Measurements from ENCODE around the gene TMEM203. TPM values are rescaled to one million over a fixed set of nuclear protein-coding genes. Genes with fewer than 3 reads are reported as not detected.

The TMEM203 gene
- total and polyA plus RNA-seq, 2 of the 13 experiments (the other 11 are each of a cell fraction or from before 2014, with no cell fraction given), result 23.4 to 36.7 TPM

DNA sequence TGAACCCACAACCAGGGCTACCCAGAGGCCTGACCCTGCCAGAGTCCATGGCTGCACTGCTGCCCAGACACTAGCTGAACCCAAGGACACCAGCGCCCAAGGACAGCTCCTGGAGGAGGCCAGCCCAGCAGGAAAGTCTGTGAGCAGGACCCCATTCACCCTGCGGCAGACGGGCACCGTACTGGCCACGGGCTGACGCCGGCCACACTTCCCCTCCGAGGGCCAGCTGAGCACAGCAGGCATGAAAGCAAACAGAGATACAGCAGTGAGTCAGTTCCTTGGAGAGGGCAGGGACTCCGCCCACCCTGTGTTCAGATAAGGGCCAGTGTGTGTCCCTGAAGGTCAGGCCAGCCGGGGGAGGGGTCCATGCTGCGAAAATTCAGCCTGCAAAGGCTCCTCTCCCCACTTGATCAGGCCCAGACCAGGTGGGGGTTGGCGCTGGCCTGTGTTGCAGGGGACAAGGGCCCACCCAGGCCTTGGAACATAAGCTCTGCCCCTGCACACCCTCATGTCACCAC, 13.4 kb upstream of the TMEM203 start:
- ATAC-seq (peak; percentile 30), DNase-seq (ENCODE audit: low spot score) (peak; percentile 81), FAIRE-seq (peak; percentile 77)
- H3K4me2 ChIP-seq (ENCODE audit: low read depth, low read length), result peak overlapping the region; percentile 90
- H3K9ac ChIP-seq (ENCODE audit: insufficient read depth, low read depth, low read length), result peak overlapping the region; percentile 77
- no peaks in the 10 kb centered on the region for H3K36me3 ChIP-seq (replicated peaks in 1 of 2; ENCODE audit: control insufficient read depth in 1 of 2, insufficient read depth in 2 of 2, low read length in 2 of 2)
- ChIA-PET CTCF (ENCODE audit: low intra/inter-chr PET ratio, low total read pairs) (no interaction called here), POLR2A (interaction anchor here (1.0 to 13.4 kb wide), 12 partner anchors 8 to 137 kb away, joined by 3 to 225 read pairs (median 8); partner anchors contain the start of genes ANAPC2, NDOR1, RNF224 and SSNA1)
- in situ Hi-C loops (cut with HindIII; ENCODE audit: extremely low pct_ligation_motif_present, low pct_unique_long_range_greater_than_20kb) (no loop called here), intact Hi-C loops (cut with micrococcal nuclease; ENCODE audit: unreplicated experiment) (no loop called here)
- peaks cover 3% of the 10 kb centered on the region for H3K79me2 ChIP-seq (ENCODE audit: insufficient read depth, low read length)
- no TSS peak for BruUV-seq (replicated peaks)
- no CpG with 5 or more reads among the region's 12 CpGs for WGBS (ENCODE audit: low lambda C conversion rate)
- peaks cover 35% of the 10 kb centered on the region for H3K4me1 ChIP-seq (ENCODE audit: insufficient read depth, low read length)
- peak overlapping the region; percentile 84 for H3K27ac ChIP-seq (ENCODE audit: extremely low read length, insufficient read depth, low read length)
- H4K20me1 ChIP-seq (ENCODE audit: insufficient read depth, low read length), result peaks cover 4% of the 10 kb centered on the region; the same call in 1 of the 2 replicates
- H3K9me3 ChIP-seq (ENCODE audit: low read length), result no peaks in the 10 kb centered on the region
- H3K27me3 ChIP-seq (ENCODE audit: control insufficient read depth in 1 of 2, insufficient read depth in 2 of 2, low read length in 2 of 2), result no peaks in the 10 kb centered on the region; a peak in 1 of 5 replicates
- no peak overlapping the region for H2AFZ ChIP-seq (ENCODE audit: low read length)
- peak overlapping the region; percentile 68 to 83 (median 77) for H3K4me3 ChIP-seq (replicated peaks in 1 of 3; ENCODE audit: insufficient read depth in 1 of 3, low read depth in 2 of 3, low read length in 3 of 3)
- TF ChIP-seq GLI4 (CRISPR knock-in tag; IDR thresholded peaks at IDR 0.05; ENCODE audit: borderline replicate concordance) (no peak), LCORL (IDR thresholded peaks at IDR 0.05) (no peak), LCORL (CRISPR knock-in tag; IDR thresholded peaks at IDR 0.05) (peak; percentile 57; the same call in 1 of the 2 replicates), ZNF501 (CRISPR knock-in tag; IDR thresholded peaks at IDR 0.05) (peak; percentile 77), PCBP1 (IDR thresholded peaks at IDR 0.05; ENCODE audit: borderline replicate concordance, low read depth, low read length) (no peak), MYC (CRISPR knock-in tag; IDR thresholded peaks at IDR 0.05; ENCODE audit: borderline replicate concordance) (peak; percentile 68; the same call in 1 of the 2 replicates), ZNF343 (CRISPR knock-in tag; IDR thresholded peaks at IDR 0.05) (no peak), SOX6 (IDR thresholded peaks at IDR 0.05) (no peak), SOX6 (CRISPR knock-in tag; IDR thresholded peaks at IDR 0.05) (peak; percentile 38; the same call in 1 of the 2 replicates), SALL2 (CRISPR knock-in tag; IDR thresholded peaks at IDR 0.05) (peak; percentile 34; the same call in 1 of the 2 replicates), AHR (CRISPR knock-in tag; IDR thresholded peaks at IDR 0.05) (0 out of 2 replicates have a peak, but pooled peaks have one; percentile 69), GABPB1 (CRISPR knock-in tag; IDR thresholded peaks at IDR 0.05) (peak; percentile 41; the same call in 1 of the 2 replicates), ZNF598 (CRISPR knock-in tag; IDR thresholded peaks at IDR 0.05; ENCODE audit: borderline replicate concordance) (no peak), FOXJ3 (CRISPR knock-in tag; IDR thresholded peaks at IDR 0.05; ENCODE audit: borderline replicate concordance) (no peak), AGO1 (IDR thresholded peaks at IDR 0.05; ENCODE audit: low read depth, low read length, poor library complexity, severe bottlenecking) (peak; percentile 30), ZNF430 (CRISPR knock-in tag; IDR thresholded peaks at IDR 0.05) (no peak)
- TF ChIP-seq, protein P1, sequence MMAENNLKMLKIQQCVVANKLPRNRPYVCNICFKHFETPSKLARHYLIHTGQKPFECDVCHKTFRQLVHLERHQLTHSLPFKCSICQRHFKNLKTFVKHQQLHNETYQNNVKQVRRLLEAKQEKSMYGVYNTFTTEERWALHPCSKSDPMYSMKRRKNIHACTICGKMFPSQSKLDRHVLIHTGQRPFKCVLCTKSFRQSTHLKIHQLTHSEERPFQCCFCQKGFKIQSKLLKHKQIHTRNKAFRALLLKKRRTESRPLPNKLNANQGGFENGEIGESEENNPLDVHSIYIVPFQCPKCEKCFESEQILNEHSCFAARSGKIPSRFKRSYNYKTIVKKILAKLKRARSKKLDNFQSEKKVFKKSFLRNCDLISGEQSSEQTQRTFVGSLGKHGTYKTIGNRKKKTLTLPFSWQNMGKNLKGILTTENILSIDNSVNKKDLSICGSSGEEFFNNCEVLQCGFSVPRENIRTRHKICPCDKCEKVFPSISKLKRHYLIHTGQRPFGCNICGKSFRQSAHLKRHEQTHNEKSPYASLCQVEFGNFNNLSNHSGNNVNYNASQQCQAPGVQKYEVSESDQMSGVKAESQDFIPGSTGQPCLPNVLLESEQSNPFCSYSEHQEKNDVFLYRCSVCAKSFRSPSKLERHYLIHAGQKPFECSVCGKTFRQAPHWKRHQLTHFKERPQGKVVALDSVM (CRISPR knock-in tag; IDR thresholded peaks at IDR 0.05), result no peak
- TF ChIP-seq, protein P2, sequence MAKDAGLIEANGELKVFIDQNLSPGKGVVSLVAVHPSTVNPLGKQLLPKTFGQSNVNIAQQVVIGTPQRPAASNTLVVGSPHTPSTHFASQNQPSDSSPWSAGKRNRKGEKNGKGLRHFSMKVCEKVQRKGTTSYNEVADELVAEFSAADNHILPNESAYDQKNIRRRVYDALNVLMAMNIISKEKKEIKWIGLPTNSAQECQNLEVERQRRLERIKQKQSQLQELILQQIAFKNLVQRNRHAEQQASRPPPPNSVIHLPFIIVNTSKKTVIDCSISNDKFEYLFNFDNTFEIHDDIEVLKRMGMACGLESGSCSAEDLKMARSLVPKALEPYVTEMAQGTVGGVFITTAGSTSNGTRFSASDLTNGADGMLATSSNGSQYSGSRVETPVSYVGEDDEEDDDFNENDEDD (CRISPR knock-in tag; IDR thresholded peaks at IDR 0.05; ENCODE audit: borderline replicate concordance), result peak; percentile 24; the same call in 1 of the 2 replicates
- TF ChIP-seq, protein P3, sequence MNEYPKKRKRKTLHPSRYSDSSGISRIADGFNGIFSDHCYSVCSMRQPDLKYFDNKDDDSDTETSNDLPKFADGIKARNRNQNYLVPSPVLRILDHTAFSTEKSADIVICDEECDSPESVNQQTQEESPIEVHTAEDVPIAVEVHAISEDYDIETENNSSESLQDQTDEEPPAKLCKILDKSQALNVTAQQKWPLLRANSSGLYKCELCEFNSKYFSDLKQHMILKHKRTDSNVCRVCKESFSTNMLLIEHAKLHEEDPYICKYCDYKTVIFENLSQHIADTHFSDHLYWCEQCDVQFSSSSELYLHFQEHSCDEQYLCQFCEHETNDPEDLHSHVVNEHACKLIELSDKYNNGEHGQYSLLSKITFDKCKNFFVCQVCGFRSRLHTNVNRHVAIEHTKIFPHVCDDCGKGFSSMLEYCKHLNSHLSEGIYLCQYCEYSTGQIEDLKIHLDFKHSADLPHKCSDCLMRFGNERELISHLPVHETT (CRISPR knock-in tag; conservative IDR thresholded peaks at IDR 0.05), result no peak
- TF ChIP-seq, protein P4, sequence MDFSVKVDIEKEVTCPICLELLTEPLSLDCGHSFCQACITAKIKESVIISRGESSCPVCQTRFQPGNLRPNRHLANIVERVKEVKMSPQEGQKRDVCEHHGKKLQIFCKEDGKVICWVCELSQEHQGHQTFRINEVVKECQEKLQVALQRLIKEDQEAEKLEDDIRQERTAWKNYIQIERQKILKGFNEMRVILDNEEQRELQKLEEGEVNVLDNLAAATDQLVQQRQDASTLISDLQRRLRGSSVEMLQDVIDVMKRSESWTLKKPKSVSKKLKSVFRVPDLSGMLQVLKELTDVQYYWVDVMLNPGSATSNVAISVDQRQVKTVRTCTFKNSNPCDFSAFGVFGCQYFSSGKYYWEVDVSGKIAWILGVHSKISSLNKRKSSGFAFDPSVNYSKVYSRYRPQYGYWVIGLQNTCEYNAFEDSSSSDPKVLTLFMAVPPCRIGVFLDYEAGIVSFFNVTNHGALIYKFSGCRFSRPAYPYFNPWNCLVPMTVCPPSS (IDR thresholded peaks at IDR 0.05), result no peak
